HAP-1 (cell line): ENCODE measurements around the gene OSBPL10.

ENCODE experiments used
- DNase-seq, 2 experiments: peaks; one replicate each; pipeline ENCODE4 v3.0.0-alpha.2; 2016 to 2020; ENCODE audit warnings: low spot score in 2 of 2
- H3K27me3 ChIP-seq: fragments of 250-450 bp; sonication (Bioruptor Pico); 2 replicates; pipeline ENCODE4 v1.5.1; 2020; ENCODE audit warnings: low read depth, mild to moderate bottlenecking, moderate library complexity
- H3K36me3 ChIP-seq: fragments of 250-450 bp; sonication (Bioruptor Pico); replicated peaks from 2 replicates; pipeline ENCODE4 v1.5.1; 2020; ENCODE audit warnings: mild to moderate bottlenecking
- H3K4me1 ChIP-seq: fragments of 250-450 bp; sonication (Bioruptor Pico); 2 replicates; pipeline ENCODE4 v1.5.1; 2020; ENCODE audit warnings: mild to moderate bottlenecking
- H3K4me3 ChIP-seq: fragments of 250-450 bp; sonication (Bioruptor Pico); 2 replicates; pipeline ENCODE4 v1.5.1; 2020; ENCODE audit warnings: mild to moderate bottlenecking, moderate library complexity
- H3K9me3 ChIP-seq: fragments of 250-450 bp; sonication (Bioruptor Pico); 2 replicates; pipeline ENCODE4 v1.5.1; 2020; ENCODE audit warnings: mild to moderate bottlenecking, moderate library complexity
- in situ Hi-C: fragments of 300-500 bp; cut with MboI; formaldehyde crosslinking; loops from 3 replicates; pipeline ENCODE4 v1.14.3; 2020; ENCODE audit warnings: low sequenced_read_pairs, inconsistent platforms, mixed read lengths

OSBPL10 gene

GRCh38 chr3:31733234-31733667 is 247.8 kb downstream of the OSBPL10 start:
- Histone ChIP-seq H3K9me3 (no peaks in the 10 kb centered on the region), H3K4me3 (no peak overlapping the region), H3K4me1 (no peaks in the 10 kb centered on the region), H3K36me3 (no peaks in the 10 kb centered on the region), H3K27me3 (no peaks in the 10 kb centered on the region)
- no peak for DNase-seq
- in situ Hi-C loops: no loop called here

- DNase-seq: no peak
- Histone ChIP-seq H3K4me1 (no peaks in the 10 kb centered on the region), H3K36me3 (no peaks in the 10 kb centered on the region), H3K27me3 (no peaks in the 10 kb centered on the region), H3K4me3 (no peak overlapping the region), H3K9me3 (no peaks in the 10 kb centered on the region)
- in situ Hi-C loops: no loop called here
Measured at GRCh38 chr3:31732548-31732947, 248.5 kb downstream of the OSBPL10 start.

- Histone ChIP-seq H3K36me3 (no peaks in the 10 kb centered on the region), H3K27me3 (no peaks in the 10 kb centered on the region), H3K4me1 (no peaks in the 10 kb centered on the region), H3K9me3 (no peaks in the 10 kb centered on the region), H3K4me3 (no peak overlapping the region)
- DNase-seq: no peak
- in situ Hi-C loops: no loop called here
Measured at GRCh38 chr3:31729573-31729972, 251.5 kb downstream of the OSBPL10 start.

GRCh38 chr3:31729082-31729481 is 252.0 kb downstream of the OSBPL10 start:
- Histone ChIP-seq H3K36me3 (no peaks in the 10 kb centered on the region), H3K4me1 (no peaks in the 10 kb centered on the region), H3K27me3 (no peaks in the 10 kb centered on the region), H3K9me3 (no peaks in the 10 kb centered on the region), H3K4me3 (no peak overlapping the region)
- in situ Hi-C loops: no loop called here
- DNase-seq: no peak

GRCh38 chr3:31728403-31728802 is 252.7 kb downstream of the OSBPL10 start:
- Histone ChIP-seq H3K9me3 (no peaks in the 10 kb centered on the region), H3K4me1 (no peaks in the 10 kb centered on the region), H3K27me3 (no peaks in the 10 kb centered on the region), H3K4me3 (no peak overlapping the region), H3K36me3 (no peaks in the 10 kb centered on the region)
- in situ Hi-C loops: no loop called here
- DNase-seq: no peak

GRCh38 chr3:31725976-31726375 is 255.1 kb downstream of the OSBPL10 start:
- H3K4me3 ChIP-seq: no peak overlapping the region
- no peaks in the 10 kb centered on the region for H3K36me3 ChIP-seq
- in situ Hi-C loops: no loop called here
- H3K4me1 ChIP-seq: no peaks in the 10 kb centered on the region
- no peak for DNase-seq
- no peaks in the 10 kb centered on the region for H3K27me3 ChIP-seq
- H3K9me3 ChIP-seq: no peaks in the 10 kb centered on the region

- Histone ChIP-seq H3K4me3 (no peak overlapping the region), H3K9me3 (no peaks in the 10 kb centered on the region), H3K36me3 (no peaks in the 10 kb centered on the region), H3K27me3 (no peaks in the 10 kb centered on the region), H3K4me1 (no peaks in the 10 kb centered on the region)
- in situ Hi-C loops: no loop called here
- DNase-seq: no peak
Measured at GRCh38 chr3:31725568-31725967, 255.5 kb downstream of the OSBPL10 start.

GRCh38 chr3:31724651-31725050 is 256.4 kb downstream of the OSBPL10 start:
- DNase-seq: peak in 1 of 2 experiments; percentile 8
- no peaks in the 10 kb centered on the region for H3K27me3 ChIP-seq
- no peak overlapping the region for H3K4me3 ChIP-seq
- in situ Hi-C loops: no loop called here
- no peaks in the 10 kb centered on the region for H3K4me1 ChIP-seq
- H3K36me3 ChIP-seq: no peaks in the 10 kb centered on the region
- H3K9me3 ChIP-seq: no peaks in the 10 kb centered on the region

- no peak overlapping the region for H3K4me3 ChIP-seq
- no peaks in the 10 kb centered on the region for H3K36me3 ChIP-seq
- DNase-seq: peak in 1 of 2 experiments; percentile 56
- no peaks in the 10 kb centered on the region for H3K9me3 ChIP-seq
- H3K4me1 ChIP-seq: no peaks in the 10 kb centered on the region
- in situ Hi-C loops: no loop called here
- H3K27me3 ChIP-seq: no peaks in the 10 kb centered on the region
Measured at GRCh38 chr3:31724116-31724515, 256.9 kb downstream of the OSBPL10 start.

GRCh38 chr3:31723701-31724100 is 257.4 kb downstream of the OSBPL10 start:
- in situ Hi-C loops: no loop called here
- Histone ChIP-seq H3K27me3 (no peaks in the 10 kb centered on the region), H3K4me1 (no peaks in the 10 kb centered on the region), H3K4me3 (no peak overlapping the region), H3K36me3 (no peaks in the 10 kb centered on the region), H3K9me3 (no peaks in the 10 kb centered on the region)
- DNase-seq: no peak

- in situ Hi-C loops: no loop called here
- Histone ChIP-seq H3K36me3 (no peaks in the 10 kb centered on the region), H3K4me3 (no peak overlapping the region), H3K9me3 (no peaks in the 10 kb centered on the region), H3K27me3 (no peaks in the 10 kb centered on the region), H3K4me1 (no peaks in the 10 kb centered on the region)
- no peak for DNase-seq
Measured at GRCh38 chr3:31721676-31722075, 259.4 kb downstream of the OSBPL10 start.

- Histone ChIP-seq H3K9me3 (no peaks in the 10 kb centered on the region), H3K4me1 (no peaks in the 10 kb centered on the region), H3K4me3 (no peak overlapping the region), H3K36me3 (no peaks in the 10 kb centered on the region), H3K27me3 (no peaks in the 10 kb centered on the region)
- no peak for DNase-seq
- in situ Hi-C loops: no loop called here
Measured at GRCh38 chr3:31714495-31715280, 266.4 kb downstream of the OSBPL10 start.

GRCh38 chr3:31713816-31714215 is 267.2 kb downstream of the OSBPL10 start:
- no peaks in the 10 kb centered on the region for H3K4me1 ChIP-seq
- H3K36me3 ChIP-seq: no peaks in the 10 kb centered on the region
- no peaks in the 10 kb centered on the region for H3K27me3 ChIP-seq
- in situ Hi-C loops: no loop called here
- H3K9me3 ChIP-seq: no peaks in the 10 kb centered on the region
- DNase-seq: no peak
- H3K4me3 ChIP-seq: no peak overlapping the region

GRCh38 chr3:31710123-31710803 is 270.8 kb downstream of the OSBPL10 start:
- no peaks in the 10 kb centered on the region for H3K36me3 ChIP-seq
- in situ Hi-C loops: no loop called here
- no peak overlapping the region for H3K4me3 ChIP-seq
- no peaks in the 10 kb centered on the region; the same call in 1 of the 2 replicates for H3K4me1 ChIP-seq
- H3K9me3 ChIP-seq: no peaks in the 10 kb centered on the region
- no peaks in the 10 kb centered on the region for H3K27me3 ChIP-seq
- DNase-seq: no peak
